ENCODE data around the gene CNOT10. TPM values are rescaled to one million over a fixed set of nuclear protein-coding genes. Genes with fewer than 3 reads are reported as not detected.
A peak's percentile ranks its signal among the peaks of the same experiment; 100 is the strongest.
"Not testable (repeated sequence)": the region's sequence is repeated elsewhere in the genome, so short reads cannot be mapped to it uniquely, and the experiment has no call there.

Gene CNOT10
- total and polyA plus RNA-seq, 2 donors = 28.9 to 41.6 TPM

GRCh38 chr3:32725721-32726120, 40.7 kb downstream of the CNOT10 start:
- Histone ChIP-seq H3K4me1 (ENCODE audit: control insufficient read depth in 2 of 2, insufficient read depth in 2 of 2, low read length in 2 of 2) (no peaks in the 10 kb centered on the region), H3K4me3 (ENCODE audit: low read length in 2 of 2) (no peak overlapping the region), H3K27me3 (ENCODE audit: control insufficient read depth in 2 of 2, insufficient read depth in 1 of 2, low read length in 1 of 2) (no peaks in the 10 kb centered on the region), H3K27ac (ENCODE audit: low read depth in 1 of 2, low read length in 1 of 2) (no peak overlapping the region), H3K36me3 (ENCODE audit: control insufficient read depth in 2 of 2, insufficient read depth in 2 of 2, low read length in 1 of 2) (peaks cover 40 to 44% of the 10 kb centered on the region in 2 donors), H3K9me3 (ENCODE audit: control insufficient read depth in 2 of 2, insufficient read depth in 1 of 2, low read length in 1 of 2) (no peaks in the 10 kb centered on the region)
- no peak for DNase-seq (ENCODE audit: low read depth in 6 of 9, low spot score in 9 of 9)

- peak in 2 of 9 donors; percentile 8 to 35 for DNase-seq (ENCODE audit: low read depth in 6 of 9, low spot score in 9 of 9)
- Histone ChIP-seq H3K27ac (ENCODE audit: low read depth in 1 of 2, low read length in 1 of 2) (no peak overlapping the region), H3K4me1 (ENCODE audit: control insufficient read depth in 2 of 2, insufficient read depth in 2 of 2, low read length in 2 of 2) (no peaks in the 10 kb centered on the region), H3K4me3 (ENCODE audit: low read length in 2 of 2) (no peak overlapping the region), H3K27me3 (ENCODE audit: control insufficient read depth in 2 of 2, insufficient read depth in 1 of 2, low read length in 1 of 2) (no peaks in the 10 kb centered on the region), H3K36me3 (ENCODE audit: control insufficient read depth in 2 of 2, insufficient read depth in 2 of 2, low read length in 1 of 2) (peaks cover 22 to 29% of the 10 kb centered on the region in 2 donors), H3K9me3 (ENCODE audit: control insufficient read depth in 2 of 2, insufficient read depth in 1 of 2, low read length in 1 of 2) (no peaks in the 10 kb centered on the region)
These were observed 48.7 kb downstream of the CNOT10 start for GRCh38 chr3:32733631-32734229.

GRCh38 chr3:32734756-32735155, 49.8 kb downstream of the CNOT10 start:
- Histone ChIP-seq H3K4me3 (ENCODE audit: low read length in 2 of 2) (no peak overlapping the region), H3K36me3 (ENCODE audit: control insufficient read depth in 2 of 2, insufficient read depth in 2 of 2, low read length in 1 of 2) (peaks cover 18 to 29% of the 10 kb centered on the region in 2 donors), H3K27me3 (ENCODE audit: control insufficient read depth in 2 of 2, insufficient read depth in 1 of 2, low read length in 1 of 2) (no peaks in the 10 kb centered on the region), H3K27ac (ENCODE audit: low read depth in 1 of 2, low read length in 1 of 2) (no peak overlapping the region), H3K4me1 (ENCODE audit: control insufficient read depth in 2 of 2, insufficient read depth in 2 of 2, low read length in 2 of 2) (no peaks in the 10 kb centered on the region), H3K9me3 (ENCODE audit: control insufficient read depth in 2 of 2, insufficient read depth in 1 of 2, low read length in 1 of 2) (no peaks in the 10 kb centered on the region)
- WGBS = 98% methylated on average over 3 of the region's 3 CpGs
- no peak for DNase-seq (ENCODE audit: low read depth in 6 of 9, low spot score in 9 of 9)

GRCh38 chr3:32743470-32743869, 58.5 kb downstream of the CNOT10 start:
- not testable (repeated sequence) for DNase-seq (ENCODE audit: low read depth in 6 of 9, low spot score in 9 of 9); H3K27me3 ChIP-seq (ENCODE audit: control insufficient read depth in 2 of 2, insufficient read depth in 1 of 2, low read length in 1 of 2); H3K4me1 ChIP-seq (ENCODE audit: control insufficient read depth in 2 of 2, insufficient read depth in 2 of 2, low read length in 2 of 2); H3K9me3 ChIP-seq (ENCODE audit: control insufficient read depth in 2 of 2, insufficient read depth in 1 of 2, low read length in 1 of 2); H3K4me3 ChIP-seq (ENCODE audit: low read length in 2 of 2); H3K27ac ChIP-seq (ENCODE audit: low read depth in 1 of 2, low read length in 1 of 2)
- 99% methylated on average over 6 of the region's 6 CpGs for WGBS
- peaks cover 13 to 31% of the 10 kb centered on the region in 2 donors for H3K36me3 ChIP-seq (ENCODE audit: control insufficient read depth in 2 of 2, insufficient read depth in 2 of 2, low read length in 1 of 2)

- no peak overlapping the region for H3K27ac ChIP-seq (ENCODE audit: low read depth in 1 of 2, low read length in 1 of 2)
- 98% methylated on average over 2 of the region's 2 CpGs for WGBS
- H3K4me1 ChIP-seq (ENCODE audit: control insufficient read depth in 2 of 2, insufficient read depth in 2 of 2, low read length in 2 of 2) = no peaks in the 10 kb centered on the region
- DNase-seq (ENCODE audit: low read depth in 6 of 9, low spot score in 9 of 9) = no peak
- H3K9me3 ChIP-seq (ENCODE audit: control insufficient read depth in 2 of 2, insufficient read depth in 1 of 2, low read length in 1 of 2) = no peaks in the 10 kb centered on the region
- H3K36me3 ChIP-seq (ENCODE audit: control insufficient read depth in 2 of 2, insufficient read depth in 2 of 2, low read length in 1 of 2) = peaks cover 13 to 30% of the 10 kb centered on the region in 2 donors
- no peaks in the 10 kb centered on the region for H3K27me3 ChIP-seq (ENCODE audit: control insufficient read depth in 2 of 2, insufficient read depth in 1 of 2, low read length in 1 of 2)
- H3K4me3 ChIP-seq (ENCODE audit: low read length in 2 of 2) = no peak overlapping the region
These were observed 58.9 kb downstream of the CNOT10 start for GRCh38 chr3:32743934-32744333.

GRCh38 chr3:32751377-32751776, 66.4 kb downstream of the CNOT10 start:
- Histone ChIP-seq H3K36me3 (ENCODE audit: control insufficient read depth in 2 of 2, insufficient read depth in 2 of 2, low read length in 1 of 2) (peaks cover 7 to 12% of the 10 kb centered on the region in 2 donors), H3K9me3 (ENCODE audit: control insufficient read depth in 2 of 2, insufficient read depth in 1 of 2, low read length in 1 of 2) (no peaks in the 10 kb centered on the region), H3K4me1 (ENCODE audit: control insufficient read depth in 2 of 2, insufficient read depth in 2 of 2, low read length in 2 of 2) (no peaks in the 10 kb centered on the region), H3K27ac (ENCODE audit: low read depth in 1 of 2, low read length in 1 of 2) (no peak overlapping the region), H3K4me3 (ENCODE audit: low read length in 2 of 2) (no peak overlapping the region), H3K27me3 (ENCODE audit: control insufficient read depth in 2 of 2, insufficient read depth in 1 of 2, low read length in 1 of 2) (no peaks in the 10 kb centered on the region)
- no peak for DNase-seq (ENCODE audit: low read depth in 6 of 9, low spot score in 9 of 9)
- WGBS = 99% methylated on average over 1 of the region's 1 CpG

GRCh38 chr3:32755761-32756160, 70.8 kb downstream of the CNOT10 start:
- no peak for DNase-seq (ENCODE audit: low read depth in 6 of 9, low spot score in 9 of 9)
- Histone ChIP-seq H3K27ac (ENCODE audit: low read depth in 1 of 2, low read length in 1 of 2) (no peak overlapping the region), H3K4me3 (ENCODE audit: low read length in 2 of 2) (no peak overlapping the region), H3K4me1 (ENCODE audit: control insufficient read depth in 2 of 2, insufficient read depth in 2 of 2, low read length in 2 of 2) (peaks cover 0 to 3% of the 10 kb centered on the region in 2 donors), H3K36me3 (ENCODE audit: control insufficient read depth in 2 of 2, insufficient read depth in 2 of 2, low read length in 1 of 2) (peaks cover 7 to 20% of the 10 kb centered on the region in 2 donors), H3K27me3 (ENCODE audit: control insufficient read depth in 2 of 2, insufficient read depth in 1 of 2, low read length in 1 of 2) (no peaks in the 10 kb centered on the region), H3K9me3 (ENCODE audit: control insufficient read depth in 2 of 2, insufficient read depth in 1 of 2, low read length in 1 of 2) (no peaks in the 10 kb centered on the region)
- 84% methylated on average over 3 of the region's 3 CpGs for WGBS

- 61% methylated on average over 2 of the region's 2 CpGs for WGBS
- Histone ChIP-seq H3K4me3 (ENCODE audit: low read length in 2 of 2) (no peak overlapping the region), H3K9me3 (ENCODE audit: control insufficient read depth in 2 of 2, insufficient read depth in 1 of 2, low read length in 1 of 2) (no peaks in the 10 kb centered on the region), H3K4me1 (ENCODE audit: control insufficient read depth in 2 of 2, insufficient read depth in 2 of 2, low read length in 2 of 2) (peaks cover 0 to 3% of the 10 kb centered on the region in 2 donors), H3K27ac (ENCODE audit: low read depth in 1 of 2, low read length in 1 of 2) (no peak overlapping the region), H3K36me3 (ENCODE audit: control insufficient read depth in 2 of 2, insufficient read depth in 2 of 2, low read length in 1 of 2) (peaks cover 3 to 22% of the 10 kb centered on the region in 2 donors), H3K27me3 (ENCODE audit: control insufficient read depth in 2 of 2, insufficient read depth in 1 of 2, low read length in 1 of 2) (no peaks in the 10 kb centered on the region)
- no peak for DNase-seq (ENCODE audit: low read depth in 6 of 9, low spot score in 9 of 9)
These were observed 72.8 kb downstream of the CNOT10 start for GRCh38 chr3:32757618-32758374.

- Histone ChIP-seq H3K27me3 (ENCODE audit: control insufficient read depth in 2 of 2, insufficient read depth in 1 of 2, low read length in 1 of 2) (no peaks in the 10 kb centered on the region), H3K4me1 (ENCODE audit: control insufficient read depth in 2 of 2, insufficient read depth in 2 of 2, low read length in 2 of 2) (peaks cover 0 to 3% of the 10 kb centered on the region in 2 donors), H3K4me3 (ENCODE audit: low read length in 2 of 2) (no peak overlapping the region), H3K9me3 (ENCODE audit: control insufficient read depth in 2 of 2, insufficient read depth in 1 of 2, low read length in 1 of 2) (no peaks in the 10 kb centered on the region), H3K36me3 (ENCODE audit: control insufficient read depth in 2 of 2, insufficient read depth in 2 of 2, low read length in 1 of 2) (peaks cover 4 to 21% of the 10 kb centered on the region in 2 donors), H3K27ac (ENCODE audit: low read depth in 1 of 2, low read length in 1 of 2) (no peak overlapping the region)
- no peak for DNase-seq (ENCODE audit: low read depth in 6 of 9, low spot score in 9 of 9)
These were observed 73.4 kb downstream of the CNOT10 start for GRCh38 chr3:32758375-32758753.

Data from thymus (tissue), 11 donors.